OCI-LY1 (cell line): ENCODE measurements around the gene ADGRG7.

Source experiments
- EZH2 ChIP-seq: fragments of 200-600 bp; sonication (generic), shearing (Covaris generic); IDR thresholded peaks from 2 replicates; pipeline ENCODE4 v1.8.0; 2017; ENCODE audit warnings: borderline replicate concordance, mixed run types, mild to moderate bottlenecking, antibody characterized with exemption, low read length, moderate library complexity, mixed read lengths
- TF ChIP-seq, protein P1 (sequence below): fragments of 200-600 bp; sonication (generic), shearing (Covaris generic); IDR thresholded peaks from 2 replicates; pipeline ENCODE4 v1.5.1; 2017; ENCODE audit warnings: mild to moderate bottlenecking, antibody characterized with exemption, low read length, moderate library complexity, mixed read lengths

DNA sequence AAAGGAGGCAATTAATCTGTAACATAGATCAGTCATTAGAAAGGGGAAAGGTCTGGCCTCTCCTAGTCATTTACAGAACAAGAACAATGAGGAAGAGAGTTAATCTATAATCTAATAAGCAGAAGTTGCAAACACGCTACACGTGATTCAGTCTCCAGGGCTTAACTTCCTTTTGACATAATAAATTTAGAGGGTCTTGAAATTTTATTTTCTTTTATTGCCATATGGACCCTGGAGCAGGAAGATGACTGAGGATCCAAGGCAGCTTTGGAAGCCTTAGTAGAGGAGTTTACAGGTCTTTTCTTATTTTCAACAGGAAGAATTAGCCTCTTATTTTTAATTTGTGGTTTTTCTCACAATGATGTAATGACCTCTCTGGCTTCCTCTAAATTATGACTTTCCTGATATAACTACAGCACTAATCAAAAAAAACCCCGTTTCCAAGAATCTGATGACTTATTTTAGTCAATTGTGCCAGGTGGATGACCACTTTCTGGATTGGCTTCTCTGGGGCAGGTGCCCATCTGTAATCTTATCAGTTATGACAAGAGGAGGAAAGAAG is 32.2 kb downstream of the ADGRG7 start:
- TF ChIP-seq, protein P1, sequence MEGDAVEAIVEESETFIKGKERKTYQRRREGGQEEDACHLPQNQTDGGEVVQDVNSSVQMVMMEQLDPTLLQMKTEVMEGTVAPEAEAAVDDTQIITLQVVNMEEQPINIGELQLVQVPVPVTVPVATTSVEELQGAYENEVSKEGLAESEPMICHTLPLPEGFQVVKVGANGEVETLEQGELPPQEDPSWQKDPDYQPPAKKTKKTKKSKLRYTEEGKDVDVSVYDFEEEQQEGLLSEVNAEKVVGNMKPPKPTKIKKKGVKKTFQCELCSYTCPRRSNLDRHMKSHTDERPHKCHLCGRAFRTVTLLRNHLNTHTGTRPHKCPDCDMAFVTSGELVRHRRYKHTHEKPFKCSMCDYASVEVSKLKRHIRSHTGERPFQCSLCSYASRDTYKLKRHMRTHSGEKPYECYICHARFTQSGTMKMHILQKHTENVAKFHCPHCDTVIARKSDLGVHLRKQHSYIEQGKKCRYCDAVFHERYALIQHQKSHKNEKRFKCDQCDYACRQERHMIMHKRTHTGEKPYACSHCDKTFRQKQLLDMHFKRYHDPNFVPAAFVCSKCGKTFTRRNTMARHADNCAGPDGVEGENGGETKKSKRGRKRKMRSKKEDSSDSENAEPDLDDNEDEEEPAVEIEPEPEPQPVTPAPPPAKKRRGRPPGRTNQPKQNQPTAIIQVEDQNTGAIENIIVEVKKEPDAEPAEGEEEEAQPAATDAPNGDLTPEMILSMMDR = no peak
- TF ChIP-seq EZH2 = no peak
